ENCODE data around the gene BLM.
A peak's percentile ranks its signal among the peaks of the same experiment; 100 is the strongest.
"Not testable (repeated sequence)": the region's sequence is repeated elsewhere in the genome, so short reads cannot be mapped to it uniquely, and the experiment has no call there.

The BLM gene

GRCh38 chr15:90684281-90684680, 32.9 kb upstream of the BLM start:
- Mint-ChIP-seq H3K9me3 (no peaks in the 10 kb centered on the region), H3K27me3 (no peaks in the 10 kb centered on the region), H3K4me3 (no peak overlapping the region), H3K36me3 (ENCODE audit: low read depth) (no peaks in the 10 kb centered on the region), H3K4me1 (peaks cover 49% of the 10 kb centered on the region), H3K27ac (no peak overlapping the region)
- no peak for ATAC-seq
- DNase-seq, result no peak

- no peak for DNase-seq
- H3K27ac Mint-ChIP-seq, result peak overlapping the region; percentile 88
- no peaks in the 10 kb centered on the region for H3K27me3 Mint-ChIP-seq
- no peak for ATAC-seq
- H3K36me3 Mint-ChIP-seq (ENCODE audit: low read depth), result peaks cover 2% of the 10 kb centered on the region
- no peak overlapping the region for H3K4me3 Mint-ChIP-seq
- no peaks in the 10 kb centered on the region for H3K9me3 Mint-ChIP-seq
- H3K4me1 Mint-ChIP-seq, result peaks cover 36% of the 10 kb centered on the region
These were observed 31.3 kb upstream of the BLM start for GRCh38 chr15:90685591-90686434.

- peak; percentile 85 for ATAC-seq
- Mint-ChIP-seq H3K9me3 (no peaks in the 10 kb centered on the region), H3K27me3 (no peaks in the 10 kb centered on the region), H3K4me1 (peaks cover 34% of the 10 kb centered on the region), H3K36me3 (ENCODE audit: low read depth) (peaks cover 2% of the 10 kb centered on the region), H3K4me3 (peak overlapping the region; percentile 7), H3K27ac (peak overlapping the region; percentile 88)
- no peak for DNase-seq
These were observed 30.5 kb upstream of the BLM start for GRCh38 chr15:90686435-90687218.

GRCh38 chr15:90689326-90689961, 27.7 kb upstream of the BLM start:
- not testable (repeated sequence) for H3K27ac Mint-ChIP-seq; DNase-seq; H3K9me3 Mint-ChIP-seq; ATAC-seq; H3K4me3 Mint-ChIP-seq; H3K27me3 Mint-ChIP-seq; H3K36me3 Mint-ChIP-seq (ENCODE audit: low read depth)
- H3K4me1 Mint-ChIP-seq, result peaks cover 35% of the 10 kb centered on the region

- H3K9me3 Mint-ChIP-seq, result no peaks in the 10 kb centered on the region
- ATAC-seq, result no peak
- H3K27me3 Mint-ChIP-seq, result no peaks in the 10 kb centered on the region
- no peak for DNase-seq
- H3K4me1 Mint-ChIP-seq, result peaks cover 27% of the 10 kb centered on the region
- no peak overlapping the region for H3K27ac Mint-ChIP-seq
- H3K36me3 Mint-ChIP-seq (ENCODE audit: low read depth), result peaks cover 2% of the 10 kb centered on the region
- no peak overlapping the region for H3K4me3 Mint-ChIP-seq
These were observed 26.6 kb upstream of the BLM start for GRCh38 chr15:90690585-90690984.

GRCh38 chr15:90691369-90691768, 25.8 kb upstream of the BLM start:
- Mint-ChIP-seq H3K36me3 (ENCODE audit: low read depth) (peaks cover 2% of the 10 kb centered on the region), H3K4me1 (peaks cover 21% of the 10 kb centered on the region), H3K27me3 (no peaks in the 10 kb centered on the region), H3K9me3 (no peaks in the 10 kb centered on the region), H3K4me3 (no peak overlapping the region), H3K27ac (no peak overlapping the region)
- DNase-seq, result no peak
- ATAC-seq, result no peak

- DNase-seq (no peak), ATAC-seq (no peak)
- Mint-ChIP-seq H3K4me1 (peaks cover 18% of the 10 kb centered on the region), H3K36me3 (ENCODE audit: low read depth) (peaks cover 2% of the 10 kb centered on the region), H3K27me3 (no peaks in the 10 kb centered on the region), H3K9me3 (no peaks in the 10 kb centered on the region), H3K4me3 (no peak overlapping the region), H3K27ac (no peak overlapping the region)
These were observed 25.0 kb upstream of the BLM start for GRCh38 chr15:90691982-90692773.

- H3K27me3 Mint-ChIP-seq, result no peaks in the 10 kb centered on the region
- no peaks in the 10 kb centered on the region for H3K36me3 Mint-ChIP-seq (ENCODE audit: low read depth)
- H3K27ac Mint-ChIP-seq, result no peak overlapping the region
- H3K4me3 Mint-ChIP-seq, result no peak overlapping the region
- no peak for DNase-seq
- H3K4me1 Mint-ChIP-seq, result peaks cover 10% of the 10 kb centered on the region
- no peak for ATAC-seq
- no peaks in the 10 kb centered on the region for H3K9me3 Mint-ChIP-seq
These were observed 22.2 kb upstream of the BLM start for GRCh38 chr15:90694987-90695386.

- Mint-ChIP-seq H3K9me3 (no peaks in the 10 kb centered on the region), H3K4me3 (no peak overlapping the region)
- no peak for ATAC-seq
These were observed 20.0 kb upstream of the BLM start for GRCh38 chr15:90697175-90697574.

GRCh38 chr15:90698629-90699028, 18.5 kb upstream of the BLM start:
- Mint-ChIP-seq H3K4me1 (peaks cover 8% of the 10 kb centered on the region), H3K27me3 (no peaks in the 10 kb centered on the region), H3K36me3 (ENCODE audit: low read depth) (peaks cover 1% of the 10 kb centered on the region), H3K27ac (no peak overlapping the region), H3K9me3 (peaks cover 7% of the 10 kb centered on the region), H3K4me3 (no peak overlapping the region)
- DNase-seq (no peak), ATAC-seq (no peak)

More at GRCh38 chr15:90697175-90697574, 20.0 kb upstream of the BLM start:
- Mint-ChIP-seq H3K4me1 (peaks cover 10% of the 10 kb centered on the region), H3K36me3 (ENCODE audit: low read depth) (no peaks in the 10 kb centered on the region), H3K27ac (no peak overlapping the region), H3K27me3 (no peaks in the 10 kb centered on the region)
- DNase-seq, result no peak

GRCh38 chr15:90701048-90701447, 16.1 kb upstream of the BLM start:
- Mint-ChIP-seq H3K9me3 (peaks cover 7% of the 10 kb centered on the region), H3K36me3 (ENCODE audit: low read depth) (peaks cover 1% of the 10 kb centered on the region), H3K4me1 (peaks cover 5% of the 10 kb centered on the region), H3K27ac (no peak overlapping the region), H3K27me3 (no peaks in the 10 kb centered on the region), H3K4me3 (no peak overlapping the region)
- ATAC-seq (no peak), DNase-seq (no peak)

- ATAC-seq (no peak), DNase-seq (no peak)
- Mint-ChIP-seq H3K27ac (no peak overlapping the region), H3K4me1 (peaks cover 2% of the 10 kb centered on the region), H3K27me3 (no peaks in the 10 kb centered on the region), H3K4me3 (no peak overlapping the region), H3K36me3 (ENCODE audit: low read depth) (peaks cover 1% of the 10 kb centered on the region), H3K9me3 (peaks cover 7% of the 10 kb centered on the region)
These were observed 15.1 kb upstream of the BLM start for GRCh38 chr15:90701880-90702630.

GRCh38 chr15:90703455-90703854, 13.7 kb upstream of the BLM start:
- Mint-ChIP-seq H3K4me3 (no peak overlapping the region), H3K27me3 (no peaks in the 10 kb centered on the region), H3K9me3 (peaks cover 7% of the 10 kb centered on the region), H3K4me1 (no peaks in the 10 kb centered on the region), H3K27ac (no peak overlapping the region), H3K36me3 (ENCODE audit: low read depth) (peaks cover 1% of the 10 kb centered on the region)
- DNase-seq (no peak), ATAC-seq (no peak)
